Cardiac muscle cell (in vitro differentiated cells and primary cell): ENCODE data around the gene MAST1. TPM values are rescaled to one million over a fixed set of nuclear protein-coding genes. Genes with fewer than 3 reads are reported as not detected.

Experiments used
- DNase-seq, 2 donors: peaks; one replicate each; pipeline versions ENCODE4 v3.0.0 to v3.0.0-alpha.2; 2010 to 2017; ENCODE audit warnings: low read depth in 1 of 2, low spot score in 1 of 2
- H3K27ac ChIP-seq: fragments of 200-600 bp; sonication (generic); 2 replicates; pipeline ENCODE4 v1.5.1; 2016
- H3K27me3 ChIP-seq: fragments of 200-600 bp; sonication (generic); 2 replicates; pipeline ENCODE4 v1.6.0; 2016; ENCODE audit warnings: control low read depth
- H3K36me3 ChIP-seq: fragments of 200-600 bp; sonication (generic); 2 replicates; pipeline ENCODE4 v1.5.1; 2016; ENCODE audit warnings: control low read depth
- H3K4me1 ChIP-seq: fragments of 200-600 bp; sonication (generic); 2 replicates; pipeline ENCODE4 v1.8.1; 2017; ENCODE audit warnings: low read depth, mild to moderate bottlenecking, mixed run types
- H3K4me3 ChIP-seq: fragments of 200-600 bp; sonication (generic); 2 replicates; pipeline ENCODE4 v1.5.1; 2016; ENCODE audit warnings: mild to moderate bottlenecking
- H3K9me3 ChIP-seq: fragments of 200-600 bp; sonication (generic); 2 replicates; pipeline ENCODE4 v1.5.1; 2017; ENCODE audit warnings: low read depth, mild to moderate bottlenecking, control low read depth
- CTCF ChIP-seq: IDR thresholded peaks from 2 replicates; pipeline ENCODE4 v1.5.1; 2012; ENCODE audit warnings: low read depth, mild to moderate bottlenecking, low read length
- polyA plus RNA-seq: library from polyadenylated mRNA; unstranded; fragments of >200 nt; fragmentation: Nextera tagmentation; extraction: Ambion mirVana; gene quantifications from 2 replicates; pipeline ENCODE4 v1.2.1, GENCODE V29; 2016
- total RNA-seq: library from RNA; depleted of rRNA; stranded (reverse); fragments of >200 nt; gene quantifications from 2 replicates; pipeline ENCODE4 v1.2.3, GENCODE V29; 2016

Gene MAST1
- total and polyA plus RNA-seq, 2 experiments from 2014 or later = 3.9 to 7.9 TPM

DNA sequence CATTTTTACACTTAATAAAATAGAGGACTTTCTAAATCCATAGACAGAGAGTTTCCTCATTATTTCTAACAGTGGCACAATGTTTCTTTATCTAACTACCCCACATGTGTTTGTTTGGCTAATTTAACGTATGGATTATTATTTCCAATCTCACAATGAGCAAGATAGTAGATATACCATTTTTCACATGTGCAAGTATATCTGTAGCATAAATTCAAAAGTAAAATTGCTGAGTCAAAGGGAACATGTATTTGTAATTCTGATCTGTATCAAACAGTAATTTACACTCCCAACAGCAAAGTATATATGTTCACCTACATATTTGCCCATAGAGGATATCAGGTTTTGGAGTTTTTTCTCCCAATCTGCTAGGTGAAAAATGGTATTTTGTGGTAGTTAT is 18.3 kb downstream of the MAST1 start:
- no peaks in the 10 kb centered on the region for H3K9me3 ChIP-seq
- no peaks in the 10 kb centered on the region for H3K36me3 ChIP-seq
- no peak overlapping the region for H3K4me3 ChIP-seq
- no peaks in the 10 kb centered on the region for H3K27me3 ChIP-seq
- DNase-seq = no peak
- H3K27ac ChIP-seq = no peak overlapping the region
- no peaks in the 10 kb centered on the region for H3K4me1 ChIP-seq
- TF ChIP-seq CTCF = no peak

DNA sequence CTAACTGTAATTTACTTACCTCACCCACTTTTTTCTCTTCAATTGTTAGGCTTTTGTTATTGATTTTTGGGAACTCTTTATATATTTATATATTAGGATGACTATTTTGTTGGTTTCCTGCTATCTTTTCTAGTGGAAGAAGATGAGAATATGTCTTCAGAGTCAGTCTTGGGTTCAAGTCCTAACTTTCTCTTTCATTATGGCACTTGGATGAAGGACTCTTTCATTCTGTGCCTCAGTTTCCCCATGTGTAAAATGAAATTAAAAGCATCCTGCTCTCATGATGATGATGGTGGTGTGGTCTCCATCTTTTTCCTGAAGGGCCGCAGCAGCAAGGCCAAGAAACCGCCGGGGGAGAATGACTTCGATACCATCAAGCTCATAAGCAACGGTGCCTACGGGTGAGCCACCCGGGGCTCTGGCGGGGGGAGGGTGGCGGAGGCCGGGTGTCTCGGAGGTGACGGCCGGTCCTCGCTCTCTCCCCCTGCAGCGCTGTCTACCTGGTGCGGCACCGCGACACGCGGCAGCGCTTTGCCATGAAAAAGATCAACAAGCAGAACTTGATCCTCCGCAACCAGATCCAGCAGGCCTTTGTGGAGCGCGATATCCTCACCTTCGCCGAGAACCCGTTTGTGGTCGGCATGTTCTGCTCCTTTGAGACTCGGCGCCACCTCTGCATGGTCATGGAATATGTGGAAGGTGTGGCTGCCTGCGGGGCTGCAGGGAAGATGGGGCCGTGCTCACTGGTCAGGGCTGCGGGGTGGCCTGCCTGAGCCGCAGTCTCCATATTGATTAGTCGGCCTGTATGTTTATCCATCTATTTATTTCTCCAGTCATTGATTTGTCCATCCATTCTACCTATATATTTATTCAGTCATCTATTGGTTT is 20.0 kb downstream of the MAST1 start:
- Histone ChIP-seq H3K36me3 (no peaks in the 10 kb centered on the region), H3K9me3 (no peaks in the 10 kb centered on the region), H3K27ac (no peak overlapping the region), H3K4me3 (no peak overlapping the region), H3K4me1 (no peaks in the 10 kb centered on the region), H3K27me3 (no peaks in the 10 kb centered on the region)
- no peak for DNase-seq
- TF ChIP-seq CTCF = no peak

DNA sequence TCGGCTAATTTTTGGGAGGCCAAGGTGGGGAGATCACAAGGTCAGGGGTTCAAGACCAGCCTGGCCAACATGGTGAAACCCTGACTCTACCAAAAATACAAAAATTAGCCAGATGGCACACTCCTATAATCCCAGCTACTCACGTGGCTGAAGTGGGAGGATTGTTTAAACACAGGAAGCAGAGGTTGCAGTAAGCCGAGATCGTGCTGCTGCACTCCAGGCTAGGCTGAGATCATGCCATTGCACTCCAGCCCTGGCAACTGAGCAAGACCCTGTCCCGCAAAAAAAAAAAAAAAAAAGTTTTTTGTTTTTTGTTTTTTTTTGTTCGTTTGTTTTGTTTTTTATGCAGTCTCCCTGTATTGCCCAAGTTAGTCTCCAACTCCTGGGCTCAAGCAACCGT is 21.2 kb downstream of the MAST1 start:
- no peak for DNase-seq
- Histone ChIP-seq H3K36me3 (no peaks in the 10 kb centered on the region), H3K4me1 (no peaks in the 10 kb centered on the region), H3K4me3 (no peak overlapping the region), H3K27me3 (no peaks in the 10 kb centered on the region), H3K27ac (no peak overlapping the region), H3K9me3 (no peaks in the 10 kb centered on the region)
- TF ChIP-seq CTCF = no peak

DNA sequence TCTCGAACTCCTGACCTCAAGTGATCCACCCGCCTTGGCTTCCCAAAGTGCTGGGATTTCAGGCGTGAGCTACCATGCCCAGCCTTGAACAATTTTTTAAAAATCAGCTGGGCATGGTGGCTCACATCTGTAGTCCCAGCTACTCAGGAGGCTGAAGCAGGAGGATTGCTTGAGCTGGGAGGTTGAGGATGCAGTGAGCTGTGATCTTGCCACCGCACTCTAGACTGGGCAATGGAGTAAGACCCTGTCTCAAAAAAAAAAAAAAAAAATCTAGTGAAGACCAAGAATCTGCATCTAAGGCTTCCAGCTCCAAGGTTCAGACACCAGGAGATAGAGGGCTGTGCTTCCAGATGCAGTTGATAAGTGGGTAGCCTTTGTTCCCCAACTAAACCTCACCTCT is 25.8 kb downstream of the MAST1 start:
- no peak overlapping the region for H3K27ac ChIP-seq
- peaks cover 4% of the 10 kb centered on the region for H3K4me1 ChIP-seq
- H3K9me3 ChIP-seq = no peaks in the 10 kb centered on the region
- H3K27me3 ChIP-seq = no peaks in the 10 kb centered on the region
- DNase-seq = no peak
- no peaks in the 10 kb centered on the region for H3K36me3 ChIP-seq
- no peak overlapping the region for H3K4me3 ChIP-seq
- no peak for TF ChIP-seq CTCF

GRCh38 chr19:12864721-12865715 is 26.7 kb downstream of the MAST1 start:
- H3K27ac ChIP-seq = no peak overlapping the region
- TF ChIP-seq CTCF = no peak

More at GRCh38 chr19:12864721-12865715, 26.7 kb downstream of the MAST1 start:
- DNase-seq = no peak
- Histone ChIP-seq H3K36me3 (no peaks in the 10 kb centered on the region), H3K27me3 (no peaks in the 10 kb centered on the region), H3K4me1 (peaks cover 4% of the 10 kb centered on the region), H3K4me3 (no peak overlapping the region), H3K9me3 (no peaks in the 10 kb centered on the region)
